Caco-2 (cell line): ENCODE results near the gene BMERB1. TPM values are rescaled to one million over a fixed set of nuclear protein-coding genes. Genes with fewer than 3 reads are reported as not detected.

Source experiments
- BruUV-seq: library from RNA; stranded (reverse); fragments of 400-500 nt; replicated peaks from 2 replicates; lab custom pipeline; 2021; lab: Mats Ljungman, UMichigan
- CTCF ChIA-PET: fragments of 300-600 bp; sonication (Branson Sonifier 250); formaldehyde crosslinking; loops from one replicate; lab custom pipeline; 2022; ENCODE audit warnings: antibody characterized with exemption; lab: Charles Lee
- POLR2A ChIA-PET: fragments of 300-600 bp; sonication (Branson Sonifier 250); formaldehyde crosslinking; loops from one replicate; lab custom pipeline; 2022; ENCODE audit warnings: antibody characterized with exemption; lab: Charles Lee
- DNase-seq, 2 experiments: peaks; one replicate each; pipeline versions ENCODE4 v3.0.0 to v3.0.0-alpha.2; 2020 to 2022
- H3K27me3 ChIP-seq: replicated peaks from 2 replicates; pipeline ENCODE4 v1.6.0; 2011; ENCODE audit warnings: low read length; ENCODE audit not compliant: control insufficient read depth, insufficient read depth
- H3K36me3 ChIP-seq: 2 replicates; pipeline ENCODE4 v1.5.1; 2011; ENCODE audit warnings: low read length; ENCODE audit not compliant: control insufficient read depth, insufficient read depth
- H3K4me1 ChIP-seq: fragments of 250-450 bp; sonication (Bioruptor Pico); 2 replicates; pipeline ENCODE4 v1.5.1; 2020; ENCODE audit warnings: mild to moderate bottlenecking
- H3K4me3 ChIP-seq: 2 replicates; pipeline ENCODE4 v1.5.1; 2011; ENCODE audit warnings: low read depth, mild to moderate bottlenecking, control low read depth, low read length
- H3K9me3 ChIP-seq: fragments of 250-450 bp; sonication (Bioruptor Pico); 2 replicates; pipeline ENCODE4 v1.5.1; 2020; ENCODE audit warnings: mild to moderate bottlenecking, moderate library complexity
- H3K27ac Mint-ChIP-seq: one replicate; pipeline ENCODE4 v1.8.0; 2022; ENCODE audit warnings: mixed read lengths; ENCODE audit not compliant: unreplicated experiment
- H3K27me3 Mint-ChIP-seq: one replicate; pipeline ENCODE4 v1.8.0; 2022; ENCODE audit warnings: mixed read lengths; ENCODE audit not compliant: insufficient read depth, unreplicated experiment
- H3K36me3 Mint-ChIP-seq: one replicate; pipeline ENCODE4 v1.8.0; 2022; ENCODE audit warnings: mild to moderate bottlenecking, mixed read lengths; ENCODE audit not compliant: insufficient read depth, unreplicated experiment
- H3K4me1 Mint-ChIP-seq: one replicate; pipeline ENCODE4 v1.8.0; 2022; ENCODE audit warnings: low read depth, mixed read lengths; ENCODE audit not compliant: unreplicated experiment
- H3K4me3 Mint-ChIP-seq: one replicate; pipeline ENCODE4 v1.8.0; 2022; ENCODE audit warnings: mild to moderate bottlenecking, moderate library complexity, mixed read lengths; ENCODE audit not compliant: unreplicated experiment
- H3K9me3 Mint-ChIP-seq: one replicate; pipeline ENCODE4 v1.8.0; 2022; ENCODE audit warnings: mixed read lengths; ENCODE audit not compliant: unreplicated experiment
- CTCF ChIP-seq, 2 experiments: fragments of 200-600 bp in 1 of 2; IDR thresholded peaks; 1 replicate in 1 of 2; 2 replicates in 1 of 2; pipeline versions ENCODE4 v1.5.1 to v1.8.0; 2011 to 2022; ENCODE audit warnings: antibody characterized with exemption in 1 of 2, control low read depth in 1 of 2, inconsistent platforms in 1 of 2, low read depth in 1 of 2, low read length in 1 of 2, mild to moderate bottlenecking in 1 of 2, moderate library complexity in 1 of 2; ENCODE audit not compliant: insufficient read depth in 1 of 2, severe bottlenecking in 1 of 2, unreplicated experiment in 1 of 2
- intact Hi-C: fragments of 100-400 bp; cut with micrococcal nuclease; formaldehyde crosslinking; loops from one replicate; pipeline ENCODE4 v1.10.0; 2022; ENCODE audit not compliant: unreplicated experiment
- total RNA-seq: library from RNA; stranded (reverse); gene quantifications from 2 replicates; pipeline ENCODE4 v1.2.3, GENCODE V29; 2022

The BMERB1 gene
- total RNA-seq, 1 experiment from 2014 or later = not detected

GRCh38 chr16:15592324-15592723 lies 157.9 kb downstream of the BMERB1 start:
- ChIA-PET POLR2A (no interaction called here), CTCF (no interaction called here)
- Histone ChIP-seq H3K4me3 (no peak overlapping the region), H3K9me3 (no peaks in the 10 kb centered on the region), H3K36me3 (no peaks in the 10 kb centered on the region), H3K4me1 (peaks cover 11% of the 10 kb centered on the region), H3K27me3 (no peaks in the 10 kb centered on the region)
- no TSS peak for BruUV-seq
- Mint-ChIP-seq H3K4me1 (peaks cover 13% of the 10 kb centered on the region), H3K36me3 (peaks cover 6% of the 10 kb centered on the region), H3K4me3 (no peak overlapping the region), H3K27ac (peak overlapping the region; percentile 72), H3K27me3 (no peaks in the 10 kb centered on the region), H3K9me3 (no peaks in the 10 kb centered on the region)
- DNase-seq = no peak
- TF ChIP-seq CTCF (IDR thresholded peaks at IDR 0.05; ENCODE audit: insufficient read depth in 1 of 2, low read depth in 1 of 2, low read length in 1 of 2, severe bottlenecking in 1 of 2, unreplicated experiment in 1 of 2) = no peak
- intact Hi-C loops = no loop called here

- Mint-ChIP-seq H3K9me3 (no peaks in the 10 kb centered on the region), H3K4me3 (no peak overlapping the region), H3K27me3 (no peaks in the 10 kb centered on the region), H3K27ac (no peak overlapping the region), H3K36me3 (peaks cover 6% of the 10 kb centered on the region), H3K4me1 (peaks cover 13% of the 10 kb centered on the region)
- H3K27me3 ChIP-seq = no peaks in the 10 kb centered on the region
- BruUV-seq = no TSS peak
- no peak overlapping the region for H3K4me3 ChIP-seq
- no peaks in the 10 kb centered on the region for H3K36me3 ChIP-seq
- intact Hi-C loops = no loop called here
- no peak for TF ChIP-seq CTCF (IDR thresholded peaks at IDR 0.05; ENCODE audit: insufficient read depth in 1 of 2, low read depth in 1 of 2, low read length in 1 of 2, severe bottlenecking in 1 of 2, unreplicated experiment in 1 of 2)
- ChIA-PET CTCF (no interaction called here), POLR2A (no interaction called here)
- no peak for DNase-seq
- peaks cover 11% of the 10 kb centered on the region for H3K4me1 ChIP-seq
- H3K9me3 ChIP-seq = no peaks in the 10 kb centered on the region
These were observed 158.8 kb downstream of the BMERB1 start for GRCh38 chr16:15593235-15593634.

DNA sequence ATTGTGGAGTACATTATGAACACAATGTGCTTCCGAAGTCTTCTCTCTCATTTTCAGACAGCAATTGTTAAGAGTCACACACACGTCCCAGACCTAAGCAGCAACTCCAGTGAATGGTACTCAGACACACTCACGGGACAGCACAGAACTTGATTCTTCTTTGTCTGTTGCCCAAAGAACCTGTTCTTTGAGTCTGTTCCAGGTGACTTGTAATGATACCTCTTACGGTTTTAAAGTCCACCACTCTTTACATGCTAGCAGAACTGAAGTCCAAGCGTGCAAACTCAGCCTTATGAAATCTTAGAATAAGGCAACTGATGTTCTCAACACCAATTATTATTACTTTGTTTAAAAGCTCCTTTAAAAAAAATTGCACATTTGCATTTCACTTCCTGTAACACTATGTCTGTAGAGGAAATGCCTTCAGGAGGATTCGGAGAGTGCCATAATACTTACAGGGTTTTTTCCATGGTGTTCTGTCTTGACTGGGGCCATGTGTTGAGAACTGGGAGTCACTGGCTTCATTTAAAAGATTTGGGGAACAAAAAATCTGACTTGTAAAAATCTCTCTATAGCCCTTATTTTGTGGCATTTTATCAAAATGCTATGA lies 160.4 kb downstream of the BMERB1 start:
- Mint-ChIP-seq H3K4me1 (peaks cover 13% of the 10 kb centered on the region), H3K27me3 (no peaks in the 10 kb centered on the region), H3K27ac (no peak overlapping the region), H3K36me3 (peaks cover 6% of the 10 kb centered on the region), H3K4me3 (no peak overlapping the region), H3K9me3 (no peaks in the 10 kb centered on the region)
- BruUV-seq = no TSS peak
- H3K27me3 ChIP-seq = no peaks in the 10 kb centered on the region
- H3K36me3 ChIP-seq = no peaks in the 10 kb centered on the region
- CTCF ChIA-PET = no interaction called here
- H3K4me3 ChIP-seq = no peak overlapping the region
- TF ChIP-seq CTCF (IDR thresholded peaks at IDR 0.05; ENCODE audit: insufficient read depth in 1 of 2, low read depth in 1 of 2, low read length in 1 of 2, severe bottlenecking in 1 of 2, unreplicated experiment in 1 of 2) = no peak
- no peaks in the 10 kb centered on the region for H3K9me3 ChIP-seq
- no peak for DNase-seq
- intact Hi-C loops = no loop called here
- peaks cover 11% of the 10 kb centered on the region for H3K4me1 ChIP-seq
- POLR2A ChIA-PET = no interaction called here
